ENCODE data around the gene RFPL4A.
"Not testable (repeated sequence)": the region's sequence is repeated elsewhere in the genome, so short reads cannot be mapped to it uniquely, and the experiment has no call there.

RFPL4A gene

DNA sequence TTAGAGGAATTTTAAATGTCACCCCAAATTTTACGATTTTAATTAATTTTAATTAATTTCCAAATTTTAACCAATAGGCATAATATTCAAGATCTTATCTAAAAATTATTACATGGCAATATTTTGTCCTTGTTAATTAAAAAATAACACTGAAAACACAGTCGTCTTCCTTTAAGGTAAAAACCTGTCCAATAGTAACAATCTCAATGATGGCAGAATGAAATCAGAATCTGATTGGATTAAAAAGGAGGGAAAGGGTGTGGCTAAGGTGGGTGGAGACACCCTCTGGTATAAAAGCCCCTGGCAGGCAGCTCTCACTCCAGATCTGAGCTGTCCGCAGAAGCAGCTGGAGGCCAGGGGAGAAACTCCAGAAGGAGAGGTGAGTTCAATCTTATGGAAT, at the start of gene RFPL4A:
TSS of gene RFPL4A (plus strand) at position 301 of the 400 bp plus-strand sequence. CDS start 2,704 bp downstream, outside the sequence.
- not testable (repeated sequence) for DNase-seq (ENCODE audit: low spot score)

DNA sequence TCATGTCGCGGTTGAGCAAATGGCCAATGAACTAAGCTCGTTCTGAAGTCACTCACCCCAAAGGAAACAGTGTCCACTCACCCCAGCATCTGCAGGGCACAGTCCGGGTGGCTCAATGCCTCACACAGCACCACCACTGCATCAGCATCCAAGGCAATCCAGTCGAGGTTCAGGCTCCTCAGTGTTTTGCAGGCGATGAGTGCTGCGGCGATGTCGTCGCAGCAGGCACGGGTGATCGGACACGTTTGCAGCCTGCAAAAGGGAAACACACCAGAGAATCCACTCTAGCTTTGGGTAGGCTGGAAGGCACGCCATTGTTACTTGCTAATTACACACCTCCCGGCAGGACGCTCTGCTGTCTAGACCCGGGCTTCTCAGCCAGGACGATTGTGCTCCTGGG, 47.2 kb upstream of the RFPL4A start:
- DNase-seq (ENCODE audit: low spot score): no peak

DNA sequence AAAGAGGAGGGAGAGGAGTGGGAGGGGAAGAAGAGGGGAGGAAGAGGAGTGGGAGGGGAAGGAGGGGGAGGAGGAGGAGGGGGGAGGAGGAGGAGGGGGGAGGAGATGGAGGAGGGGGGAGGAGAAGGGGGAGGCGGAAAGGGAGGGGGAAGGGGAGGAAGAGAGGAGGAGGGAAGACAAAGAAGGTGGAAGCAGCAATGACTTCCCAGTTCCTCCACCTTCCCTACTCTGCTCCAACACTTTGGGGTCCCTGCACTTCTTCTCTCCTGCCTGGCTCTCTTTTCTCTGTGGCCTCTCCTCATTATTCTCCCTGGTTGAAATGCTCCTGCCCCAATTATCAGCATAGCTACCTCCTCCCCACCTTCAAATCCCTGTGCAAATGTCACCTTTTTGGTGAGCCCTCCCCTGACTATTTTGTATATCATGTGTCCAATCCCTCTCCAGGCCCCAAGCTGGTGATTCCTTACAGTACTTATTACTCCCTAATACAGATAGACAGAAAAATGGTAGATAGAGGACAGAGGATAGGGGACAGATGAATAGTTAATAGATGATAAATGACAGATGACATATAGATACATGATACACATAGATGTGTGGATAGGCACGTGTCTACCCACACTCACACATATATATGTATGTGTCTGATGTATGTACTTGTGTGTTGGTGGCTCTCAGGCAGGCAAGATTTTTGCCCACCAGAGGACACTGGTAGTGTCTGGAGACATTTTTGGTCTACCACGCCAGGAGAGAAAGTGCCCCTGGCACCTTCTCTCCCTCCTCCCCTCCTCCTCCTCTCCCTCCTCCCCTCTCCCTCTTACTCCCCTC, 45.9 kb upstream of the RFPL4A start:
- DNase-seq (ENCODE audit: low spot score): no peak

DNA sequence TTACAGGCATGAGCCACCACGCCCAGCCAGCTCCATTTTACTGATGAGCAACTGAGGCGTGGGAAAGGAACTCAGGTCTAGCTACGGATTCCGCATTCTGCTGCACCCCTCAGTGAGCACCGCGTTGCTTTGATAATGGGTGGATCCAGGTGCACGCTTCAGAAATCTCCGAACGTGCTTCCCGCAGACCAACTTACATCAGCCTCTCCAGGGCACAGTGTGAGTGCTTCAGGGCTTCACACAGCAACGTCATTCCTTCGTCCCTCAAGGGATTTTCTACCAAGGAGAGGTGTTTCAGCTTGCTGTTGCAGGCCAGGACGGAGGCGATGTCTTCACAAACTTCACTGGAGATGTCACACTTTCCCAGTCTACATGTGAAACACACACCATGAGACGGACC, 42.4 kb upstream of the RFPL4A start:
- no peak for DNase-seq (ENCODE audit: low spot score)

DNA sequence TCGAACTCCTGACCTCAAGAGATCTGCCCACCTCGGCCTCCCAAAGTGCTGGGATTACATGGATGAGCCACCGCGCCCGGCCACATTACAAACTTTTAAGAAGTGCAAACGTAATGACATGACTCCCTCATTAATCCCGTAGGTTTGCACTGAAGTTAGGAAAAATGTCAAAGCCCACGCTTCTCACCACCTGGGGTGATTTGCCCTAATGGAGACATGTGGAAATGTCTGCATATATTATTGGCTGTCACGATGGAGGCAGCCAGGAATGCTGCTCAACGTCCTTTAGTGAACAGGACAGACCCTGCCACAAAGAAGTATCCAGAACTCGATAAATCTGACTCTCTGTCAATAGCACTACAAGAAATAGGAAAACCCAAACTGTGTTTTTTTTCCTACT, 41.6 kb upstream of the RFPL4A start:
- no peak for DNase-seq (ENCODE audit: low spot score)

DNA sequence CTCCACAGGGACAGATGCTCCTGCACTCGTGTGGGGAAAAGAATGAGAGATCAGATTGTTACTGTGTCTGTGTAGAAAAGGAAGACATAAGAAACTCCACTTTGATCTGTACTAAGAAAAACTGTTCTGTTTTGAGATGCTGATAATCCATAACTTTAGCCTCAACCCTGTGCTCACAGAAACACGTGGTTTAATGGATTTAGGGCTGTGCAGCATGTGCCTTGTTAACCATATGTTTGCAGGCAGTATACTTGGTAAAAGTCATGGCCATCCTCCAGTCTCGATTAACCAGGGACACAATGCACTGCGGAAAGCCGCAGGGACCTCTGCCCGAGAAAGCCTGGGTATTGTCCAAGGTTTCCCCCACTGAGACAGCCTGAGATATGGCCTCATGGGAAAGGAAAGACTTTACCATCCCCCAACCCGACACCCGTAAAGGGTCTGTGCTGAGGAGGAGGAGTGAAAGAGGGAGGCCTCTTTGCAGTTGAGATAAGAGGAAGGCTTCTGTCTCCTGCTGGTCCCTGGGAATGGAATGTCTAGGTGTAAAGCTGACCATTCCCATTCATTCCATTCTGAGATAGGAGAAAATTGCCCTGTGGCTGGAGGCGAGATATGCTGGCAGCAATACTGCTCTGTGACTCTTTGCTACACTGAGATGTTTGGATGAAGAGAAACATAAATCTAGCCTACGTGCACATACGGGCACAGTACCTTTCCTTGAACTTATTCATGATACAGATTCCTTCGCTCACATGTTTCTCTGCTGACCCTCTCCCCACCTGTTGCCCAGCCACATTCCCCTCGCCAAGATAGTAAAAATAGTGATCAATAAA, 40.8 kb upstream of the RFPL4A start:
- not testable (repeated sequence) for DNase-seq (ENCODE audit: low spot score)

DNA sequence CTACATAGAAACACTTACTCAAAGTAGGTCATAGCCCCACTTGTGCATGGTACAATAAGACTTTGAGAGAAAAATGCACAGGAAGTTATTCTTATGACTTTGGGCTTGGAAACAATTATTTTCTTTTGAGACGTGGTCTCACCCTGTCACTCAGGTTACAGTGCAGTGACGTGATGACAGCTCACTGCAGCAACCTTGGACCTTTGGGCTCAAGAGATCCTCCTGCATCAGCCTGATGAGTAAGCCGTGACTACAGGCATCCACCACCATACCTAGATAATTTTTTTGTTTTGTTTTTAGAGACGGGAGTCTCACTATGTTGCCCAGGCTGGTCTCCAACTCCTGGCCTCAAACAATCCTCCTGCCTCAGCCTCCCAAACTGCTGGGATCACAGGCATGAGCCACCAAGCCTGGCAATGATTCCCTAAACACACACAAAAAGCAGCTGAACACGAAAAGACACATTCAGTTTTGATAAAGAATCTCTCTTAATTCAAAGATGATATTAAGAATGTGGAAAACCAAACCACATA, 38.6 kb upstream of the RFPL4A start:
- no peak for DNase-seq (ENCODE audit: low spot score)

DNA sequence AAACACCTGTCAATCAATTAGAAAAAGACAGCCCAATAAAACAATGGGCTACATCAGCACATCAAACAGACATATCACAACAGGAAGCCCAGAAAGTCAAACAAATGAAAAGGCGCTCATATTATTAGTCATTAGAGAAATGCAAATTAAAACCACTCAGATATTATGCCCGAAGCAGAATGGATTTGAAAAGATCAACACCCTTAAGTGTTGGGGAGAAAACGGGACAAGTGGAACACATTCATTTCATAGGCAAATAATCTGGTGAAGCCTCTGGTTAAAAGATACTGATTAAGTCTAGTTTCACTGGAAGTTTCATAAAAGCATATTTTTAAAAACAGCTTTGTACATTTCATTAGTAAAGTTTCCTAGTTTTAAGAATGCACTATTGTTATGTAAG, 38.1 kb upstream of the RFPL4A start:
- no peak for DNase-seq (ENCODE audit: low spot score)

DNA sequence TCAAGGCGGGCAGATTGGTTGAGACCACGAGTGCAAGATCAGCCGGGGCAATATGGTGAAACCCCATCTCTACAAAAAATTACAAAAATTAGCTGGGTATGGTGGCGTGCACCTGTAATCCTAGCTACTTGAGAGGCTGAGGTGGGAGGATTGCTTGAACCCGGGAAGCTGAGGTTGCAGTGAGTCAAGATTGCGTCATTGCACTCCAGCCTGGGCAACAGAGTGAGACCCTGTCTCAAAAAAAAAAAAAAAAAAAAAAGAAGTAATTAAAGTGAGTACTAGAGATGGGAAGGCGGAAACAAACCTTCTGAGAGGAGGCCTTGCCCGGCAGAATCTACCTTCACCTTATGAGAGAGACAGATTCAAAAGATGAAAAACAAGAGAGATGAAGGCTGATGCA, 35.4 kb upstream of the RFPL4A start:
- DNase-seq (ENCODE audit: low spot score): no peak

DNA sequence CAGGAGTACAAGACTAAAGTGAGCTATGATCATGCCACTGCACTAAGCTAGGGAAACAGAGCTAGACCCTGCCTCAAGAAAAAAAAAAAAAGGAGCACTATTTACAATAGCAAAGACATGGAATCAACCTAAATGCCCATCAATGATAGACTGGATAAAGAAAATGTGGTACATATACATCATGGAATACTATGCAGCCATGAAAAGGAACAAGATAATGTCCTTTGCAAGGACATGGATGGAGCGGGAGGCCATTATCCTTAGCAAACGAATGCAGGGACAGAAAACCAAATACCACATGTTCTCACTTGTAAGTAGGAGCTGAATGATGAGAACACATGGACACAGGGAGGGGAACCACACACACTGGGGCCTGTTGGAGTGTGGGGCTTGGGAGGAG, 28.5 kb upstream of the RFPL4A start:
- DNase-seq (ENCODE audit: low spot score): not testable (repeated sequence)

DNA sequence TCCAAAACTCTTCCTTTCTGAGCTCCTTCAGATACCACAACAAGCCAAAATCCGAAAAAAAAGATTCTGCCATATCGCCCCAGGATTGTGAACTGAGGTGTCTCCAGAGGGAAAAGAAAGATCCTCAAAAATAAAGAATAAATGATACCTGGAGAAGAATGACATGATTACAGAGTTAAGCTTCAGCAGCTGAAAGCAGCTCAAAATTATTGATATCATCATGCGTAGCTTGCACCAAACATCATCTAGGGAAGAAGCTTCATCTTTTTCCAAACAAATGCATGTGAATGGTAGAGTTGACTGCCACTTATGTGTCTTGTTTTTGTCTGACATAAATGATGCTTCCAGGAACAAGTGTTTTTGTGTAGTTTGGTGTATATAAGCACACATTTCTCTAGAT, 20.6 kb upstream of the RFPL4A start, which contains the start of gene NLRP9:
TSS of gene NLRP9 (minus strand) at position 101 of the 400 bp plus-strand sequence. CDS start at position 73, 28 bp downstream.
- no peak for DNase-seq (ENCODE audit: low spot score)

DNA sequence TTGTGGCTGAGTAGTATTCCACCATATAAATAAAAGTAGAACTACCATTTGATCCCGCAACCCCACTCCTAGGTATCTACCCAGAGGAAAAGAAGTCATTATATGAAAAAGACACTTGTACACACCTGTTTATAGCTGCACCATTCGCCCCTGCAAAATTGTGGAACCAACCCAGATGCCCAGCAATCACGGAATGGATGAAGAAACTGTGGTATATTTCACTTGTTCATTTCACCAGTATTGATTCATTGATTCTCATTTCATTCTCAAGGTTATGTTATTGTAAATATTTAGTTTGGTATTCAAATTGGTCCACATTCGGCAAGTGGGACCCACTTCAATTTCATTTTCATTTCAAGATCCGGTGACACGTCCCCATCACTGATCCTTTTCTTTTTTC, 8.2 kb upstream of the RFPL4A start:
- no peak for DNase-seq (ENCODE audit: low spot score)

DNA sequence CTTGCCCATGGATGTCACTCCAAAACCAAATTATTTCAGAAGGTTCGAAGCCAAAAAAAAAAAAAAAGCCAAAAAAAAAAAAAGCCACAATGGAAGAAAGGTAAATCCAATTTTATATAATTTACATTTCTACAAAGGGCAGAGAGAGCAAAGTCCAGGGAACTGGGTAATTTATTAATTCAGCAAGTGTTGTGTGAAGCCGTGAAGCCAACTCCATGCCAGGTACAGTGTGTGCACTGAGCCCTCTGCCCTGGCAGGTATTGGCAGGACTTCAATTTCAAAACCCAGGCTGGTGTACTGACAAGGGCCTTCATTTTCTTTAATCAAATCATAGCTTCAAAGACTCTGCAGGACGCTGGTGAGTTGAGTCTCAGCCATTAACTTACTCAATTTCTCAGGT, 5.5 kb upstream of the RFPL4A start:
- DNase-seq (ENCODE audit: low spot score): no peak

DNA sequence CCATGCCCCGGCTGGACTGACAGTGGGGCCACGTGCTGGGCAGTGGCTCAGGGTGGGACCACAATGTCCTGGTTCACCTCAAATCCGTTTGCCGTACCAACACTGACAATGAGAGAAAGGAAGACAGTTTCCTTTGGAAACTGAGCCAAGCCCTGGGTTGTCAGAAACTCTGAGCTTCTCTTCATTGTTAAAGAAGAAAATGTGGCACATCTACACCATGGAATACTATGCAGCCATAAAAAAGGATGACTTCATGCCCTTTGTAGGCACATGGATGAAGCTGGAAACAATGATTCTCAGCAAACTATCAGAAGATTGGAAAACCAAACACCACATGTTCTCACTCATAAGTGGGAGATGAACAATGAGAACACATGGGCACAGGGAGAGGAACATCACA, 2.1 kb upstream of the RFPL4A start:
- not testable (repeated sequence) for DNase-seq (ENCODE audit: low spot score)

DNA sequence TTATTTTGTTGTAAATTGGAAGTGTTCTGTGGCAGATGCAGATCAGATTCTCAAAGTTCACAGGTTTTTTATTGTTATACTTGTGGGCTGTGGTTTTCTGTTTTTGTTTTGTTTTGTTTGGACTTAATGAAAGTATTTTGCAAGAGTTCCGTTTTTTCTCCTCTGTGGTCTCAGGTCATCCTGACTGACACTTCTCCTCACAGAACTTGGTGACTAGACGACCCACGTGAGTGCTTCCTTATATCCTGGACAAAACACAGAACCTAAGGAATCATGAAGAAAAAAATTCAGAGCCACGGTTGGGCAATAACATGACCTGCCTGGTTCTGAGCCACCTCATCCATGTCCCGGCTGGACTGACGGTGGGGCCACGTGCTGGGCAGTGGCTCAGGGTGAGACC, 7.6 kb downstream of the RFPL4A start:
- no peak for DNase-seq (ENCODE audit: low spot score)

DNA sequence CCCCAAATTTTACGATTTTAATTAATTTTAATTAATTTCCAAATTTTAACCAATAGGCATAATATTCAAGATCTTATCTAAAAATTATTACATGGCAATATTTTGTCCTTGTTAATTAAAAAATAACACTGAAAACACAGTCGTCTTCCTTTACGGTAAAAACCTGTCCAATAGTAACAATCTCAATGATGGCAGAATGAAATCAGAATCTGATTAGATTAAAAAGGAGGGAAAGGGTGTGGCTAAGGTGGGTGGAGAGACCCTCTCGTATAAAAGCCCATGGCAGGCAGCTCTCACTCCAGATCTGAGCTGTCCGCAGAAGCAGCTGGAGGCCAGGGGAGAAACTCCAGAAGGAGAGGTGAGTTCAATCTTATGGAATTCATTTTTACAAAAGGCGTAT, 9.9 kb downstream of the RFPL4A start, which contains the start of gene RFPL4AL1:
TSS of gene RFPL4AL1 (plus strand) at position 301 of the 400 bp plus-strand sequence. CDS start 2,687 bp downstream, outside the sequence.
- DNase-seq (ENCODE audit: low spot score): not testable (repeated sequence)

DNA sequence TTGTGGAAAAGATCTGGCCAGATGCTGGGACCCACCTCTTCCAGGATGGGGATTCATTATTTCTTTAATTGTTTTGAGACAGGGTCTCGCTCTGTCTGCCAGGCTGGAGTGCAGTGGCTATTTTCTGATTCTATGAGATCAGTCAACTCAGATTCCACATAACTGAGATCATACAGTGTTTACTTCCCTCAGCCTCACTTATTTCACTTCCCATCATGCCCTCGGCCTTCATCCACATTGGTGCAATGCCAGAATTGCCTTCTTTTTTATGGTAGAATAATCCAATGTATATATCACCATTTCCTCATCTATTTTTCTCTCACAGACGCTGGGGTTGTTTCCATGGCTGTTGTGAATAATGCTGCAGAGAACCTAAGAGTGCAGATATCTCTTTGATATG, 10.7 kb downstream of the RFPL4A start:
- not testable (repeated sequence) for DNase-seq (ENCODE audit: low spot score)

DNA sequence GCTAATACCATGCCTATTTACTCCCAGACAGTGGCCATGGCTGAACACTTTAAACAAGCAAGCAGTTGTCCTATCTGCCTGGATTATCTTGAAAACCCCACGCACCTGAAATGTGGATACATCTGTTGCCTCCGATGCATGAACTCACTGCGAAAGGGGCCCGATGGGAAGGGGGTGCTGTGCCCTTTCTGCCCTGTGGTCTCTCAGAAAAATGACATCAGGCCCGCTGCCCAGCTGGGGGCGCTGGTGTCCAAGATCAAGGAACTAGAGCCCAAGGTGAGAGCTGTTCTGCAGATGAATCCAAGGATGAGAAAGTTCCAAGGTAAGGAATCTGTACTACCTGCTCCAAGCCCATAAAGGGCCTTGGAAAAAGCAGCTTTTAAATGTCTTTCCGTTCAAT, 18.6 kb downstream of the RFPL4A start:
- DNase-seq (ENCODE audit: low spot score): no peak

DNA sequence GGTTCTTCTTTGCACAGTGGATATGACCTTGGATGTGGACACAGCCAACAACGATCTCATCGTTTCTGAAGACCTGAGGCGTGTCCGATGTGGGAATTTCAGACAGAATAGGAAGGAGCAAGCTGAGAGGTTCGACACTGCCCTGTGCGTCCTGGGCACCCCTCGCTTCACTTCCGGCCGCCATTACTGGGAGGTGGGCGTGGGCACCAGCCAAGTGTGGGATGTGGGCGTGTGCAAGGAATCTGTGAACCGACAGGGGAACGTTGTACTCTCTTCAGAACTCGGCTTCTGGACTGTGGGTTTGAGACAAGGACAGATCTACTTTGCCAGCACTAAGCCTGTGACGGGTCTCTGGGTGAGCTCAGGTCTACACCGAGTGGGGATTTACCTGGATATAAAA, 19.4 kb downstream of the RFPL4A start:
- no peak for DNase-seq (ENCODE audit: low spot score)

DNA sequence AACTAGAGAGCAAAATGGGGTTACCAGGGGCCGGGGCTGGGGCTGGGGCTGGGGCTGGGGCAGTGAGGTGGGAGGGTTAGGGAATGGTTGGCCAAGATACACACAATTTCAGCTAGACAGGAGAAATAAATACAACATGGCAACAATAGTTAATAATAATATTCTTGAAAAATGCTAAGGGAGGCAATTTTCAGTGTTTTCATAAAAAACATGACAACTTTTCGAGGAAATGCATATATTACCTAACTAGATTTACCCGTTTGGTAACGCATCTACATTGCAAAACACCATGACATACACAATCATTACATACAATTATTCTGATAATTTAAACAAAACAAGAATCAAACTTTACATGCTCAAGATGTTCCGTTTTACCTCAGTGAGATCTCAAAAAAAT, 22.2 kb downstream of the RFPL4A start:
- no peak for DNase-seq (ENCODE audit: low spot score)

DNA sequence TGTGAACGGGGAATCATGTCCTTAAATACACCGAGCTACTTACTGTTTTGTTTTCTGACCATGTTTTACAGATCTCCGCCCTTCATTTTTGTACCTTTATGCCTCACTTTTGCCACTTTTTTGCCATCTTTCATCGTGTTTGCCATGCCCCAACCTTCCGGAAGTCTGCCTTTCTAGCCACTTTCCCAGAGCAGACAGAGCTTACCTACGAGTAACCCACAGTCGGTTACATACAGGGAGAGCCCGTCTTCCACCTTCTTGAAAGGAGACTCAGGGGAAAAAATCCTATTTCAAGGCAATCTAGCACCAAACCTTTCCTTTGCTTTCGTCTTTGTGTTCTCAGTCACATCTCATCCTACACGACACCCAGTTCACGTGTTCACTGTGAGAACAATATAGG, 36.1 kb downstream of the RFPL4A start:
- no peak for DNase-seq (ENCODE audit: low spot score)

DNA sequence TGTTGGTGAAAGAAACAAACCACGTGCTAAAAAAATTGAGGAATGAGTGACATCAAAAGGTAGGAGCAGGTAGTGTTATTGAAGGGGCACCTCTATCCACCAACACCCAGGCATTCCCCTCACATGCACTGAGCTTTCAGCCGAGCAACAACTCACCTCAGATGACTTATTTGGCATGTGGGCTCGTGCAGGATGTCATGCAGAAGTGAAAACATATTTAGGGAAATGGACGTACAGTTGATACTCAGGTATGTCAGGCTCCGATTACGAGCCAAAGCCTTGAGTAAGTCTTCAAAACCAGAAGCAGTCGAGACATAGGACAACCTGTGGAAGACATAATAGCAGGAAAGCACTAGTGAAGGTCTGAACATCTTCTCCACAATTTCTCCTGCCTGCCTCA, 42.5 kb downstream of the RFPL4A start:
- DNase-seq (ENCODE audit: low spot score): no peak

DNA sequence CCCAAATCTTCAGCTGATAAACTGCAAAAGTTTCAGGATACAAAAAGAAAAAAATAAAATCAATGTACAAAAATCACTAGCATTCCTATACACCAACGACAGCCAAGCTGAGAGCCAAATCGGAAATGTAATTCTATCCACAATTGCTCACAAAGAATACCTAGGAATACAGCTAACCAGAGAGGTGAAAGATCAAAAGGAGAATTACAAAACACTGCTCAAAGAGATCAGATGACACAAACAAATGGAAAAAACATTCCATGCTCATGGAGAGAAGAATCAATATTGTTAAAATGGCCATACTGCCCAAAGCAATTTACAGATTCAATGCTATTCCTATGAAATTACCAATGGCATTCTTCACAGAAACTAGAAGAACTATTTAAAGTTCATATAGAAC, 43.4 kb downstream of the RFPL4A start:
- DNase-seq (ENCODE audit: low spot score): no peak
